HepG2 (cell line): ENCODE measurements around the gene FAIM2. TPM values are rescaled to one million over a fixed set of nuclear protein-coding genes. Genes with fewer than 3 reads are reported as not detected.

Experiments used
- ATAC-seq: fragments of 200-7000 bp; cut with Tn5 transposase; 3 replicates; pipeline ENCODE4 v1.9.1; 2020; ENCODE audit warnings: mild to moderate bottlenecking, moderate library complexity
- BruUV-seq: library from RNA; stranded (reverse); fragments of 400-500 nt; replicated peaks from 2 replicates; lab custom pipeline; 2021; lab: Mats Ljungman, UMichigan
- CTCF ChIA-PET: fragments of 300-600 bp; formaldehyde crosslinking; extraction: SDS; loops from one replicate; lab custom pipeline; 2021; ENCODE audit warnings: low total read pairs, inconsistent platforms, low intra/inter-chr PET ratio; lab: Yijun Ruan, JAX
- POLR2A ChIA-PET: fragments of 350-600 bp; sonication (Branson Sonifier 250); formaldehyde crosslinking; loops from one replicate; lab custom pipeline; 2020; ENCODE audit warnings: antibody characterized with exemption, inconsistent platforms; lab: Yijun Ruan, JAX
- DNase-seq: peaks from one replicate; pipeline ENCODE4 v3.0.0-alpha.2; 2015; ENCODE audit warnings: low spot score
- FAIRE-seq: peaks from 3 replicates; lab custom pipeline; 2011; peaks lifted over from hg19 to GRCh38; lab: Jason Lieb, UNC
- H2AFZ ChIP-seq: one replicate; pipeline ENCODE4 v1.6.1; 2011; ENCODE audit warnings: low read length, inconsistent platforms
- H3K27ac ChIP-seq: fragments of 300-600 bp; 3 replicates; pipeline ENCODE4 v1.8.0; 2011; ENCODE audit warnings: mixed run types, mild to moderate bottlenecking, mixed read lengths, low read length, inconsistent platforms; ENCODE audit not compliant: insufficient read depth; ENCODE audit errors: extremely low read length
- H3K27me3 ChIP-seq, 2 experiments: fragments of 200-600 bp in 1 of 2; 2 replicates in 1 of 2; 3 replicates in 1 of 2; pipeline versions ENCODE4 v1.6.0 to v1.8.0; 2011; ENCODE audit warnings: low read length in 2 of 2, mild to moderate bottlenecking in 2 of 2, moderate library complexity in 2 of 2, inconsistent platforms in 1 of 2; ENCODE audit not compliant: insufficient read depth in 2 of 2, control insufficient read depth in 1 of 2
- H3K36me3 ChIP-seq, 2 experiments: fragments of 200-600 bp in 1 of 2; replicated peaks in 1 of 2; 2 replicates in 1 of 2; 3 replicates in 1 of 2; pipeline versions ENCODE4 v1.5.1 to v1.8.0; 2011; ENCODE audit warnings: low read length in 2 of 2, inconsistent platforms in 1 of 2; ENCODE audit not compliant: insufficient read depth in 2 of 2, control insufficient read depth in 1 of 2
- H3K4me1 ChIP-seq: 2 replicates; pipeline ENCODE4 v1.5.1; 2012; ENCODE audit warnings: low read length, inconsistent platforms; ENCODE audit not compliant: insufficient read depth
- H3K4me2 ChIP-seq: 2 replicates; pipeline ENCODE4 v1.6.0; 2011; ENCODE audit warnings: low read depth, low read length, inconsistent platforms
- H3K4me3 ChIP-seq, 3 experiments: fragments of 200-600 bp in 1 of 3; sonication (generic), shearing (Covaris generic) in 1 of 3; replicated peaks in 1 of 3; 2 replicates each; pipeline ENCODE4 v1.5.1; 2011 to 2016; ENCODE audit warnings: low read length in 3 of 3, inconsistent platforms in 2 of 3, low read depth in 2 of 3, mild to moderate bottlenecking in 2 of 3, control low read depth in 1 of 3, mixed read lengths in 1 of 3; ENCODE audit not compliant: insufficient read depth in 1 of 3
- H3K79me2 ChIP-seq: one replicate; pipeline ENCODE4 v1.6.1; 2011; ENCODE audit warnings: low read length, inconsistent platforms; ENCODE audit not compliant: insufficient read depth
- H3K9ac ChIP-seq: 2 replicates; pipeline ENCODE4 v1.6.0; 2011; ENCODE audit warnings: mild to moderate bottlenecking, low read depth, low read length, inconsistent platforms; ENCODE audit not compliant: insufficient read depth
- H3K9me3 ChIP-seq: 2 replicates; pipeline ENCODE4 v1.5.1; 2012; ENCODE audit warnings: mild to moderate bottlenecking, low read length
- H4K20me1 ChIP-seq: 2 replicates; pipeline ENCODE4 v1.6.0; 2011; ENCODE audit warnings: inconsistent platforms, mild to moderate bottlenecking, low read length, moderate library complexity; ENCODE audit not compliant: insufficient read depth
- ARNT2 ChIP-seq: sonication (generic); formaldehyde crosslinking; IDR thresholded peaks from 2 replicates; pipeline ENCODE4 v1.8.0; 2022; ENCODE audit warnings: mild to moderate bottlenecking, low read depth, missing genetic modification reagents, moderate library complexity
- ELF4 ChIP-seq: sonication (generic); formaldehyde crosslinking; IDR thresholded peaks from 2 replicates; pipeline ENCODE4 v1.5.0; 2020; ENCODE audit warnings: missing genetic modification reagents, mild to moderate bottlenecking, moderate library complexity, borderline replicate concordance
- HIVEP1 ChIP-seq: sonication (generic); formaldehyde crosslinking; IDR thresholded peaks from 2 replicates; pipeline ENCODE4 v1.4.0; 2020; ENCODE audit warnings: mild to moderate bottlenecking, missing genetic modification reagents
- HOXA3 ChIP-seq: sonication (generic); formaldehyde crosslinking; IDR thresholded peaks from 2 replicates; pipeline ENCODE4 v1.5.0; 2020; ENCODE audit warnings: missing genetic modification reagents
- MAFK ChIP-seq, 2 experiments: IDR thresholded peaks in 1 of 2; conservative IDR thresholded peaks in 1 of 2; 2 replicates each; pipeline ENCODE4 v1.6.1; 2011; ENCODE audit warnings: improper control_type of control experiment in 2 of 2, low read length in 2 of 2
- NR1H2 ChIP-seq: sonication (generic); formaldehyde crosslinking; IDR thresholded peaks from 2 replicates; pipeline ENCODE4 v1.8.1; 2022; ENCODE audit warnings: low read depth, missing genetic modification reagents, borderline replicate concordance
- SMAD3 ChIP-seq: sonication (generic); formaldehyde crosslinking; IDR thresholded peaks from 2 replicates; pipeline ENCODE4 v1.4.0; 2020; ENCODE audit warnings: missing genetic modification reagents
- TOE1 ChIP-seq: sonication (generic); formaldehyde crosslinking; IDR thresholded peaks from 2 replicates; pipeline ENCODE4 v1.4.0; 2020; ENCODE audit warnings: mild to moderate bottlenecking, missing genetic modification reagents
- ZNF20 ChIP-seq: sonication (generic); formaldehyde crosslinking; IDR thresholded peaks from 2 replicates; pipeline ENCODE4 v1.4.0; 2020; ENCODE audit warnings: mild to moderate bottlenecking, moderate library complexity, missing genetic modification reagents
- ZNF724P ChIP-seq: sonication (generic); formaldehyde crosslinking; IDR thresholded peaks from 2 replicates; pipeline ENCODE4 v1.8.0; 2022; ENCODE audit warnings: missing genetic modification reagents, borderline replicate concordance
- WGBS: methylation state at CpG from one replicate; pipeline ENCODE4 v1.1.6; 2017; ENCODE audit warnings: low lambda C conversion rate; 5-methylcytosine and 5-hydroxymethylcytosine counted together
- in situ Hi-C: cut with HindIII; loops from 2 replicates; pipeline ENCODE4 v1.10.0; 2017; ENCODE audit warnings: low pct_unique_long_range_greater_than_20kb; ENCODE audit not compliant: extremely low pct_ligation_motif_present
- intact Hi-C: fragments of 100-400 bp; cut with micrococcal nuclease; formaldehyde crosslinking; loops from one replicate; pipeline ENCODE4 v1.10.0; 2022; ENCODE audit not compliant: unreplicated experiment
- polyA plus RNA-seq, 8 experiments: library from polyadenylated mRNA; depleted of rRNA in 3 of 8; stranded (reverse) in 7 of 8; unstranded in 1 of 8; fragments of >200 nt; fragmentation: Illumina TruSeq in 4 of 8; extraction: Trizol in 4 of 8; gene quantifications; 2 replicates each; pipeline versions ENCODE4 v1.2.1 to v1.2.3, GENCODE V29; 2011 to 2016; ENCODE audit warnings: low read depth in 4 of 8, missing spikeins in 1 of 8, mixed read lengths in 1 of 8; ENCODE audit not compliant: insufficient read depth in 1 of 8
- total RNA-seq, 5 experiments: library from RNA; depleted of rRNA; stranded (reverse); fragments of >200 nt; fragmentation: Illumina TruSeq; extraction: Trizol; gene quantifications; 2 replicates each; pipeline ENCODE4 v1.2.3, GENCODE V29; 2016; ENCODE audit warnings: low read depth in 1 of 5
- TF ChIP-seq, protein P1 (sequence below): sonication (generic); formaldehyde crosslinking; IDR thresholded peaks from 2 replicates; pipeline ENCODE4 v1.4.0; 2020; ENCODE audit warnings: missing genetic modification reagents
- TF ChIP-seq, protein P2 (sequence below): sonication (generic); formaldehyde crosslinking; IDR thresholded peaks from 2 replicates; pipeline ENCODE4 v1.9.0; 2021; ENCODE audit warnings: mild to moderate bottlenecking, missing genetic modification reagents

FAIM2 gene
- total and polyA plus RNA-seq, 2 of the 13 experiments (the other 11 are each of a cell fraction or from before 2014, with no cell fraction given), result not detected

DNA sequence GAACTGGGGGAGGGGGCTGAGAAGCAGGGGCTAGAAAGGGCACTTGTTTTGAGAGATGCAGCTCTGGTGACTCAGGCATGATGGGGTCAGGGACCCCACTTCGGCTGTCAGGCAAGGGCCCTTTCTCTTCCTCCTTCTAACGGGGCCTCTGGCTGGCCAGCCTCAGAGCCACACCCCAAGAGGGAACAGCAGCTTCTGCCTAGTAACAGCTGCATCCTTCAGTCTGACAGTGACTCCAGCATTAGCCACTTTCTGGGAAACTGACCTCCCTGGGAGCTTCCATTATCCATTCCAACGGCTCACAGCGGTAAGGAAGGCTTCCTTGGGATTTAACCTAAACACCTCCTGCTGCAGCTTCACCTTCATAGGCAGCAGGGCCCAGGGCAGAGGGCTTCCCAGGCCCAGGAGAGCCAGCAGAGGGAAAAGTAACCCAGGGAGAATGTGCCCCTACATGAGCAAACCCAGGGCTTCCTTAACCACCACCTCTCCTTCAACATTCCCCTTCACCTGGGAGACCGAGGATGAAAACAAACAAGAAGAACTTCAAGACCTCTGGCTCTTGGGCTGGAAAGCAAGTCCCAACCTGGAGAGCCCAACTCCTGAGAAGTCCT lies 78.2 kb downstream of the FAIM2 start:
- FAIRE-seq (no peak), DNase-seq (no peak), ATAC-seq (no peak)
- intact Hi-C loops (no loop called here), in situ Hi-C loops (loop anchor here (5.0 kb wide), 1 partner anchor 33 kb away; no protein-coding TSS in a partner anchor)
- peaks cover 13% of the 10 kb centered on the region for H4K20me1 ChIP-seq
- H2AFZ ChIP-seq, result no peak overlapping the region
- CTCF ChIA-PET, result no interaction called here
- BruUV-seq, result no TSS peak
- peaks cover 30% of the 10 kb centered on the region for H3K79me2 ChIP-seq
- H3K27ac ChIP-seq, result no peak overlapping the region
- no peak overlapping the region for H3K4me3 ChIP-seq
- H3K9me3 ChIP-seq, result no peaks in the 10 kb centered on the region
- POLR2A ChIA-PET, result interaction anchor here (1.6 kb wide), 1 partner anchor 84 kb away, joined by 5 read pairs; the partner anchor contains the start of gene TMBIM6
- peaks cover 64% of the 10 kb centered on the region for H3K4me1 ChIP-seq
- no peaks in the 10 kb centered on the region; a peak in 1 of 5 replicates for H3K27me3 ChIP-seq
- WGBS, result 96% methylated on average over 4 of the region's 5 CpGs
- no peak overlapping the region for H3K4me2 ChIP-seq
- H3K9ac ChIP-seq, result peak overlapping the region; percentile 7; the same call in 1 of the 2 replicates
- H3K36me3 ChIP-seq, result peaks cover 0 to 4% of the 10 kb centered on the region in 2 experiments; a peak in 1 of 5 replicates
- TF ChIP-seq NR1H2 (CRISPR knock-in tag) (no peak), ZNF724P (CRISPR knock-in tag) (no peak), ARNT2 (no peak), HIVEP1 (no peak), HOXA3 (CRISPR knock-in tag) (no peak), ZNF20 (CRISPR knock-in tag) (no peak), TOE1 (CRISPR knock-in tag) (no peak), ELF4 (CRISPR knock-in tag) (no peak), SMAD3 (CRISPR knock-in tag) (no peak), MAFK (conservative IDR thresholded peaks at IDR 0.05 in 1 of 2, IDR thresholded peaks at IDR 0.05 in 1 of 2; ENCODE audit: low read length in 2 of 2) (no peak)
- TF ChIP-seq, protein P1, sequence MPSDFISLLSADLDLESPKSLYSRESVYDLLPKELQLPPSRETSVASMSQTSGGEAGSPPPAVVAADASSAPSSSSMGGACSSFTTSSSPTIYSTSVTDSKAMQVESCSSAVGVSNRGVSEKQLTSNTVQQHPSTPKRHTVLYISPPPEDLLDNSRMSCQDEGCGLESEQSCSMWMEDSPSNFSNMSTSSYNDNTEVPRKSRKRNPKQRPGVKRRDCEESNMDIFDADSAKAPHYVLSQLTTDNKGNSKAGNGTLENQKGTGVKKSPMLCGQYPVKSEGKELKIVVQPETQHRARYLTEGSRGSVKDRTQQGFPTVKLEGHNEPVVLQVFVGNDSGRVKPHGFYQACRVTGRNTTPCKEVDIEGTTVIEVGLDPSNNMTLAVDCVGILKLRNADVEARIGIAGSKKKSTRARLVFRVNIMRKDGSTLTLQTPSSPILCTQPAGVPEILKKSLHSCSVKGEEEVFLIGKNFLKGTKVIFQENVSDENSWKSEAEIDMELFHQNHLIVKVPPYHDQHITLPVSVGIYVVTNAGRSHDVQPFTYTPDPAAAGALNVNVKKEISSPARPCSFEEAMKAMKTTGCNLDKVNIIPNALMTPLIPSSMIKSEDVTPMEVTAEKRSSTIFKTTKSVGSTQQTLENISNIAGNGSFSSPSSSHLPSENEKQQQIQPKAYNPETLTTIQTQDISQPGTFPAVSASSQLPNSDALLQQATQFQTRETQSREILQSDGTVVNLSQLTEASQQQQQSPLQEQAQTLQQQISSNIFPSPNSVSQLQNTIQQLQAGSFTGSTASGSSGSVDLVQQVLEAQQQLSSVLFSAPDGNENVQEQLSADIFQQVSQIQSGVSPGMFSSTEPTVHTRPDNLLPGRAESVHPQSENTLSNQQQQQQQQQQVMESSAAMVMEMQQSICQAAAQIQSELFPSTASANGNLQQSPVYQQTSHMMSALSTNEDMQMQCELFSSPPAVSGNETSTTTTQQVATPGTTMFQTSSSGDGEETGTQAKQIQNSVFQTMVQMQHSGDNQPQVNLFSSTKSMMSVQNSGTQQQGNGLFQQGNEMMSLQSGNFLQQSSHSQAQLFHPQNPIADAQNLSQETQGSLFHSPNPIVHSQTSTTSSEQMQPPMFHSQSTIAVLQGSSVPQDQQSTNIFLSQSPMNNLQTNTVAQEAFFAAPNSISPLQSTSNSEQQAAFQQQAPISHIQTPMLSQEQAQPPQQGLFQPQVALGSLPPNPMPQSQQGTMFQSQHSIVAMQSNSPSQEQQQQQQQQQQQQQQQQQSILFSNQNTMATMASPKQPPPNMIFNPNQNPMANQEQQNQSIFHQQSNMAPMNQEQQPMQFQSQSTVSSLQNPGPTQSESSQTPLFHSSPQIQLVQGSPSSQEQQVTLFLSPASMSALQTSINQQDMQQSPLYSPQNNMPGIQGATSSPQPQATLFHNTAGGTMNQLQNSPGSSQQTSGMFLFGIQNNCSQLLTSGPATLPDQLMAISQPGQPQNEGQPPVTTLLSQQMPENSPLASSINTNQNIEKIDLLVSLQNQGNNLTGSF (CRISPR knock-in tag), result no peak
- TF ChIP-seq, protein P2, sequence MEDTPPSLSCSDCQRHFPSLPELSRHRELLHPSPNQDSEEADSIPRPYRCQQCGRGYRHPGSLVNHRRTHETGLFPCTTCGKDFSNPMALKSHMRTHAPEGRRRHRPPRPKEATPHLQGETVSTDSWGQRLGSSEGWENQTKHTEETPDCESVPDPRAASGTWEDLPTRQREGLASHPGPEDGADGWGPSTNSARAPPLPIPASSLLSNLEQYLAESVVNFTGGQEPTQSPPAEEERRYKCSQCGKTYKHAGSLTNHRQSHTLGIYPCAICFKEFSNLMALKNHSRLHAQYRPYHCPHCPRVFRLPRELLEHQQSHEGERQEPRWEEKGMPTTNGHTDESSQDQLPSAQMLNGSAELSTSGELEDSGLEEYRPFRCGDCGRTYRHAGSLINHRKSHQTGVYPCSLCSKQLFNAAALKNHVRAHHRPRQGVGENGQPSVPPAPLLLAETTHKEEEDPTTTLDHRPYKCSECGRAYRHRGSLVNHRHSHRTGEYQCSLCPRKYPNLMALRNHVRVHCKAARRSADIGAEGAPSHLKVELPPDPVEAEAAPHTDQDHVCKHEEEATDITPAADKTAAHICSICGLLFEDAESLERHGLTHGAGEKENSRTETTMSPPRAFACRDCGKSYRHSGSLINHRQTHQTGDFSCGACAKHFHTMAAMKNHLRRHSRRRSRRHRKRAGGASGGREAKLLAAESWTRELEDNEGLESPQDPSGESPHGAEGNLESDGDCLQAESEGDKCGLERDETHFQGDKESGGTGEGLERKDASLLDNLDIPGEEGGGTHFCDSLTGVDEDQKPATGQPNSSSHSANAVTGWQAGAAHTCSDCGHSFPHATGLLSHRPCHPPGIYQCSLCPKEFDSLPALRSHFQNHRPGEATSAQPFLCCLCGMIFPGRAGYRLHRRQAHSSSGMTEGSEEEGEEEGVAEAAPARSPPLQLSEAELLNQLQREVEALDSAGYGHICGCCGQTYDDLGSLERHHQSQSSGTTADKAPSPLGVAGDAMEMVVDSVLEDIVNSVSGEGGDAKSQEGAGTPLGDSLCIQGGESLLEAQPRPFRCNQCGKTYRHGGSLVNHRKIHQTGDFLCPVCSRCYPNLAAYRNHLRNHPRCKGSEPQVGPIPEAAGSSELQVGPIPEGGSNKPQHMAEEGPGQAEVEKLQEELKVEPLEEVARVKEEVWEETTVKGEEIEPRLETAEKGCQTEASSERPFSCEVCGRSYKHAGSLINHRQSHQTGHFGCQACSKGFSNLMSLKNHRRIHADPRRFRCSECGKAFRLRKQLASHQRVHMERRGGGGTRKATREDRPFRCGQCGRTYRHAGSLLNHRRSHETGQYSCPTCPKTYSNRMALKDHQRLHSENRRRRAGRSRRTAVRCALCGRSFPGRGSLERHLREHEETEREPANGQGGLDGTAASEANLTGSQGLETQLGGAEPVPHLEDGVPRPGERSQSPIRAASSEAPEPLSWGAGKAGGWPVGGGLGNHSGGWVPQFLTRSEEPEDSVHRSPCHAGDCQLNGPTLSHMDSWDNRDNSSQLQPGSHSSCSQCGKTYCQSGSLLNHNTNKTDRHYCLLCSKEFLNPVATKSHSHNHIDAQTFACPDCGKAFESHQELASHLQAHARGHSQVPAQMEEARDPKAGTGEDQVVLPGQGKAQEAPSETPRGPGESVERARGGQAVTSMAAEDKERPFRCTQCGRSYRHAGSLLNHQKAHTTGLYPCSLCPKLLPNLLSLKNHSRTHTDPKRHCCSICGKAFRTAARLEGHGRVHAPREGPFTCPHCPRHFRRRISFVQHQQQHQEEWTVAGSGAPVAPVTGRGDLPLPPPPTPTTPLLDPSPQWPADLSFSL (CRISPR knock-in tag), result no peak
